ENCODE results near the gene GRID1. TPM values are rescaled to one million over a fixed set of nuclear protein-coding genes. Genes with fewer than 3 reads are reported as not detected.

Gene GRID1
- total RNA-seq, 4 donors from 2014 or later, result 1.4 to 4.9 (median 2.0) TPM

GRCh38 chr10:86170255-86171108 is 196.1 kb downstream of the GRID1 start:
- 61 to 67% methylated on average over 13 to 15 of the region's 15 CpGs for WGBS, 2 donors
- intact Hi-C loops (cut with DNase I; ENCODE audit: low total_unique reads), result no loop called here
- no peak for TF ChIP-seq CTCF (IDR thresholded peaks at IDR 0.05)
- no peak for TF ChIP-seq POLR2A (IDR thresholded peaks at IDR 0.05)
- no peak for DNase-seq (ENCODE audit: low spot score in 2 of 2)
- H3K4me3 ChIP-seq (ENCODE audit: low read depth, poor library complexity, severe bottlenecking), result no peak overlapping the region

- WGBS, 2 donors, result 88 to 90% methylated on average over 10 of the region's 10 CpGs
- TF ChIP-seq POLR2A (IDR thresholded peaks at IDR 0.05) (no peak), CTCF (IDR thresholded peaks at IDR 0.05) (no peak)
- DNase-seq (ENCODE audit: low spot score in 2 of 2), result no peak
Observed at GRCh38 chr10:86169506-86170254, 196.9 kb downstream of the GRID1 start.

GRCh38 chr10:86169066-86169465 is 197.5 kb downstream of the GRID1 start:
- DNase-seq (ENCODE audit: low spot score in 2 of 2), result no peak
- H3K4me3 ChIP-seq (ENCODE audit: low read depth, poor library complexity, severe bottlenecking), result no peak overlapping the region
- TF ChIP-seq POLR2A (IDR thresholded peaks at IDR 0.05) (no peak), CTCF (IDR thresholded peaks at IDR 0.05) (no peak)
- intact Hi-C loops (cut with DNase I; ENCODE audit: low total_unique reads), result no loop called here
- 93 to 94% methylated on average over 4 of the region's 4 CpGs for WGBS, 2 donors

More at GRCh38 chr10:86169506-86170254, 196.9 kb downstream of the GRID1 start:
- no peak overlapping the region for H3K4me3 ChIP-seq (ENCODE audit: low read depth, poor library complexity, severe bottlenecking)
- intact Hi-C loops (cut with DNase I; ENCODE audit: low total_unique reads), result no loop called here

GRCh38 chr10:86168256-86168655 is 198.3 kb downstream of the GRID1 start:
- TF ChIP-seq CTCF (IDR thresholded peaks at IDR 0.05) (no peak), POLR2A (IDR thresholded peaks at IDR 0.05) (no peak)
- intact Hi-C loops (cut with DNase I; ENCODE audit: low total_unique reads), result no loop called here
- H3K4me3 ChIP-seq (ENCODE audit: low read depth, poor library complexity, severe bottlenecking), result no peak overlapping the region
- no peak for DNase-seq (ENCODE audit: low spot score in 2 of 2)
- WGBS, 2 donors, result 49 to 58% methylated on average over 7 of the region's 7 CpGs

GRCh38 chr10:86167762-86168128 is 198.8 kb downstream of the GRID1 start:
- H3K4me3 ChIP-seq (ENCODE audit: low read depth, poor library complexity, severe bottlenecking), result no peak overlapping the region
- TF ChIP-seq POLR2A (IDR thresholded peaks at IDR 0.05), result no peak
- no peak for TF ChIP-seq CTCF (IDR thresholded peaks at IDR 0.05)
- intact Hi-C loops (cut with DNase I; ENCODE audit: low total_unique reads), result no loop called here
- WGBS, 2 donors, result 82 to 87% methylated on average over 4 of the region's 4 CpGs
- no peak for DNase-seq (ENCODE audit: low spot score in 2 of 2)

Measured in lower leg skin (tissue), 4 donors.